Measurements from ENCODE around the gene HSPA4.
"Not testable (repeated sequence)": the region's sequence is repeated elsewhere in the genome, so short reads cannot be mapped to it uniquely, and the experiment has no call there.

Gene HSPA4

DNA sequence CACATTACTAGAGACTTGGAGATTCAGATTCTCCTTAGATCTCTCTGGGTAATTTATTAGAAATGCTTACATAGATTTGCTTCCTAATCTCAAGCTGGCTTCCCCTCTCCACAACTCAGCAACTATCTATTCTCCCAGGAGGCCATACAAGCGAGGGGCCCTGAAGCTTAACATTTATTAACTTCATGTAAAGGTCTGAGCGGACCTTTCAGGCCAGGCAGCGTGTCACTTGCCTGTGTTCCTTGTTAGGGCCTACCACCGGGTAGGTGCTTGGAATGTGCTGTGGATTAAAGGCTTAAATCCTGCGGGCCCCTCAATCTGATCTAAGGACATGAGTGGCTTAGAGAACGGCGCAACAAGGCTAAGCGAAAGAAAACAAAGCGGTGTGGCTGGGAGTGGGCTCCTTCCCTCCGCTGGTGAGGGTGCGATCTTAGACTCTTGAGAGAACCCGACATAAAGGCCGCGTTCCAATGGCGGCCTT, 712 bp upstream of the HSPA4 start:
- DNase-seq, result no peak

DNA sequence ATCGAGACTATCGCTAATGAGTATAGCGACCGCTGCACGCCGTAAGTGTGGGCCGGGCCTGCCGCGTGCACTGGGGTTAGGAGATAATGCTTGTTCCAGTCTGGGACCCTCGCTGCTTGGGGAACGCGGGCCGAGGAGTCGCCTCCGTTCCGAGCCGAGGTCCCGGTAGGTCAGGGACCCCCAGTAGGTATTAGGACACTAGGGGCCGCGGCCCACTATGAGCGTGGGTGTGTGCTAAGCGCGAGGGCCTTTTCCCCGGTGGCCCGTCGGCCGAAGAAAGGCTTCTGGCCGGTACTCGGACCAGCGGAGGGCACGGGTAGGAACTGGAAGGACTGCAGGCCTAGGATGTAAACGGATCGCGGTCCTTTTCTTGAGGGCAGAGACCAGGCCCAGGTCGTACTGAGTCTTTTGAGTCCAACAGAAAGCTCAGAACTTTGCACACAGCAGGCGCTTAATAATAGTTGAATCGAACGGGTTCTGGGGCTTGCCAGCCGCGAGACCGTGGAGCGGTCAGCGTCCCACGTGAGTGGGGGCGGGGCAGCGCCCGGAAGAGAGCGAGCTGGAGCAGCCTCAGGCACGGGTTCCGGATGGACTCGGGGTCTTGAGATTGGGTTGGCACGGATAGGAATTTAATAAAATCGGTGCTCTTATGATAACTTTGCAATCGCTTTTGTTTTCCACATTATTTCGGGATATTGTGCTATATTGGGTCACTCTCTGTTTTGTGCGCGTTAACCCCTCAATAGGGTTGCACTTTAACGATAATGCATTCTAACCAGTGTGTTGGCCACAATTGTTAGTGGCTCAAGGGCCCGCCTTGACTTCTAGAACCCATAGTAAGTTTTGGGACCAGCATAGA, 733 bp downstream of the HSPA4 start:
- no peak for DNase-seq

GRCh38 chr5:133053448-133053847, 1.6 kb downstream of the HSPA4 start:
- DNase-seq, result no peak

DNA sequence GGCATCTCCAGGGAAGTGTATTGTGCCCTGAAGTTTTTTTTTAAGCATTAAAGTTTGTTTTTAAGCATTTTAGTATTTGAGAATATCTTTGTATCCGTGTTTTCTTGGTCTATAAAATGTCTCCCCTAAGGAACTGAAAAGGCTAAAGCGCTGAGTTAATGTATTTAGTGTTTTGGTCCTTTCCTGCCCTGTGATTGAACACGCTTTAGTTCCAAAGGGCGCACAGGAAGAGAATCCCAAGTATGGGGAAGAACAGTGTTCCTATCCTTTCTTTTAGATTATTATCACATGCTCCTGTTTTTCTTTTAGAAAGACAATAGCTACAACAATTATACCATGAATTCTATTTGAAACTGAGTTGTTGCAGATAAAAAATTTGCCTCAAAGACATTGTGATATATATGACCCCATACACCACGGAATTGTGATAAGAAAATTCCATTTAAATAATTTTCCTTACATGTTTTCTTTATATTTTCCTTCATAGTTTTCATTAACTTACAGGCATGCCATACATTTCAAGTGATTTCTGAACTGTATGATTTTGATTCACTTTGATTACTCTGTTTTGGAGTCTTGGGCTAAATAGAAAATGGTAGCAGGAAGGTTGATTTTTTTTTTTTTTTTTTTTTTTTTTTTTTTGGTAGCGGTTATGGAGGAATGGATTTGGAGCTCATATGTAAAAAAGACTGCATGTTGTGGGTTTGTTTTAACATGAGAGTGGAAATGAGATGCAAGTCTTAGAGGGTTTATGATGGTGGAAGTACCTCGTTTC, 3.1 kb downstream of the HSPA4 start:
- DNase-seq, result no peak

- no peak for DNase-seq
These were observed 5.1 kb downstream of the HSPA4 start for GRCh38 chr5:133056891-133057290.

DNA sequence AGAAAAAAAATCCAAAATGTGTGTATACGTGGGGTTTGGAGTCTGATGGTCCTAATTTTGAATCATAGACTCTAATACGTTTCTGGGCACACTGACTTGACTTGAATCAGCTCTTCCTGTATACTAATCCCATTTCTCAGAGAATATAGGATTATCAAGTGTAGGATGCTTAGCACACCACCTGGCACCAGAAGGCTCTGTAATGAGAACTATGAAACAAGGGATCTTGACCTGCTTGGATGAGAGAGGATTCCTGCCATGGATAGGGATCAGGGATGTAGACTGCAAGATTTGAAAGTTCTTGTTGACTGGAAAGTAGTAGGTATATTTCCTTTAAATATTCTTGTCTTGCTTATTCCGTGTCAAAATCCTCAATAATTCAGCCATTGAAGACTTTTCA, 7.8 kb downstream of the HSPA4 start:
- no peak for DNase-seq

DNA sequence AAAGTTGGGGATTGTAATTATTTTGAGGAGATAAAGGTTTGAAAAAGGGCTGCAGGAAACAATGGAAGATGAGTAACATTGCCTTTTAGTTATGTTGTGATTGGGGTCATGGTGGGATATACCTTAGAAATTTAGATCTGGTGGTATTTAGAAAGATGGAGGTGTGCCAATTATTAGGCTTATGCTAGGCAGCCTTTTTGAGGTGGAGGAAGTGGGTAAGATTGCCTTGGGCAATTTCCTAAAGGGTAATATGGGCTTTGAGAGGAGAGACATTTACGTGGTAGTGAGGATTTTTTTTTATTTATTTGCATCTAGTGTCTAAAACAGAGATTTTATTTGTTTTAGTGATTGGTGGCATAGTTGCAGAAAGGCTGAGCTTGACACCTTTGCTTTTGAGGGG, 10.5 kb downstream of the HSPA4 start:
- DNase-seq, result no peak

DNA sequence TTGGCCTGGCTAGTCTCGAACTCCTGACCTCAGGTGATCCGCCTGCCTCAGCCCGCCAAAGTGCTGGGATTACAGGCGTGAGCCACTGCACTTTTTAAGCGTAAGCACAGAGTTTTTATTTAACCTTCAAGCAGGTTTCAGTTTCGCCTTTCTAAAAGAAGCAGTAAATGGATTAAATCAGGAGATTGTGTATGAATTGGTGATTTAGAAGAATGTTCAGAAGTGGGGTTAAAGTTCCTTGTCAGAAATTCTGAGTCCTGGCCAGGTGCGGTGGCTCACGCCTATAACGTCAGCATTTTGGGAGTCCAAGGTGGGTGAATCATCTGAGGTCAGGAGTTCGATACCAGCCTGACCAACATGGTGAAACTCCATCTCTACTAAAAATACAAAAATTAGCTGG, 12.2 kb downstream of the HSPA4 start:
- DNase-seq, result no peak

- DNase-seq, result no peak
These were observed 13.7 kb downstream of the HSPA4 start for GRCh38 chr5:133065471-133065870.

- DNase-seq, result no peak
These were observed 14.2 kb downstream of the HSPA4 start for GRCh38 chr5:133066045-133066444.

DNA sequence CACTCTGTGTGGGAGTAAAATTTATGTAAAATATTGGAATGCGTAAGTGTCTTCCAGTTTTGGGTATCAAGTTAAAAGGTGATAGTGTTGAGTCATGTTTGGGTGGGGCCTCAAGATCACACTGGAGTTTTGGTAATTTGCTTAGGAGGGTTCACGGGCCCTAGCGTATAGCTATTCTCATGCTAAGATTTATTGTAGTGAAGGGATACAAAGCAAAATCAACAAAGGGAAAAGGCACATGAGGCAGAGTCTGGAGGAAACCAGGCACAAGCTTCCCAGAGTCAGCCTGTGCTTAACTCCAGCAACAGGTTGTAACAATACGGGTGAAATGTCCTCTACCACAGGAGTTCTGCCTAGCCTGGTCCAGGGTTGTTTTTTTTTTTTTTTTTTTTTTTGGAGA, 20.2 kb downstream of the HSPA4 start:
- DNase-seq, result no peak

DNA sequence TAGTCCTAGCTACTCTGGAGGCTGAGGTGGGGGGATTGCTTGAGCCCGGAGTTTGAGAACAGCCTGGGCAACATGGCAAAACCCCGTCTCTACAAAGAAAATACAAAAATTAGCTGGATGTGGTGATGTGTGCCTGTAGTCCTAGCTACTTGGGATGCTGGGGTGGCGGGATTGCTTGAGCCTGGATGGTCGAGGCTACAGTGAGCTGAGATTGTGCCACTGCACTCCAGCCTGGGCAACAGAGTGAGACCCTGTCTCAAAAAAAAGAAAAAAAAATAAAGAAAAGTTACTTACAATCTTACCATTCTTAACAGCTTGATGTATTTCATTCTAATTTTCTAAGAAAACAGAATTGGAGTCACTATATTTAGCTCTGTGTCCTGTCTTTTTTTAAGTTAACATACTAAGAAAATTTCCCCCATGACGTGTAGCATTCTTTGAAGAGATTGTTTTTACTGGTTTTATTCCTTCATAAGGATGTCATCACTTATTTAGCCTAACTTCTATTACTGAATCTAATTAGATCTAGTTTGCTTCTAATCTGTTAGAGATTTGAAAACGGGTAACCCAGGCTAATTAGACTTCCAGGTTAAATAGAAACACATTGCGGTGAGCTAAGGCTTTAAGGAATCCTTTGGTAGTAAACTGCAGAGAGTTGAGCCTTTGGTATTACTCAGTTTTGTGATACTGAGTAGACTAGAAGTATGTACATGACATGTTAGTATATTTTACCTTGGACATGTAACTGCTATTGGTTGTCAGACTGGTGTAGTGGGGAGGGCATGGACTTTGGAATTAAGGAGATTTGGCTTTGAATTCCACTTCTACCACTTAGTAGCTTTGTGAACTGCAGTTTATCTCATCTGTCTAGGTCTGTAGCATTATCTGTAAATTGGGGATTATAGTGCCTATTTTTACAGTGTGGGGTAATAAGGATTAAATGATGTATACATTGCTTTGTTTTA, 24.0 kb downstream of the HSPA4 start:
- DNase-seq, result no peak

- no peak for DNase-seq
These were observed 27.2 kb downstream of the HSPA4 start for GRCh38 chr5:133079048-133079447.

- DNase-seq, result no peak
These were observed 29.2 kb downstream of the HSPA4 start for GRCh38 chr5:133081036-133081435.

DNA sequence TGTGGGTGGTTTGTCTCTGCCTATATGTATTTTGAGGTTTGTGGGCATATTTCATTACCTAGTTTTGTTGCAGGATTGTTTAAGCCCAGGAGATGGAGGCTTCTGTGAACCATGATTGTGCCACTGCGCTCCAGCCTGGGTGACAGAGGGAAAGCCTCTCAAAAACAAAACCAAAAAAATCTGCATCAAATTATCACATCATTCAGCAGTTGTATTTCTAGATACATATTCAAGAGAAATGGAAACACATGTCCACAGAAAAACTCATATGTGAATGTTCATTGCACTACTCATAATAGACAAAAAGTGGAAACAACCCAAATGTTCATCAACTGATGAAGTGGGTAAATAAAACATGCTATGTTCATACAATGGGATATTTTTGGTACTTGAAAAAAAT, 29.9 kb downstream of the HSPA4 start:
- DNase-seq, result no peak

GRCh38 chr5:133082128-133082527, 30.3 kb downstream of the HSPA4 start:
- DNase-seq, result no peak

- no peak for DNase-seq
These were observed 32.1 kb downstream of the HSPA4 start for GRCh38 chr5:133083901-133084300.

GRCh38 chr5:133085171-133085570, 33.4 kb downstream of the HSPA4 start:
- DNase-seq, result not testable (repeated sequence)

GRCh38 chr5:133086366-133086875, 34.6 kb downstream of the HSPA4 start:
- no peak for DNase-seq

- no peak for DNase-seq
These were observed 36.3 kb downstream of the HSPA4 start for GRCh38 chr5:133088064-133088463.

- no peak for DNase-seq
These were observed 39.2 kb downstream of the HSPA4 start for GRCh38 chr5:133091034-133091433.

GRCh38 chr5:133106343-133106742, 54.5 kb downstream of the HSPA4 start:
- DNase-seq, result no peak

All from DMS153 (cell line).